Right lobe of liver (tissue), 6 donors: Measurements from ENCODE around the gene TAF4B. TPM values are rescaled to one million over a fixed set of nuclear protein-coding genes. Genes with fewer than 3 reads are reported as not detected.

Experiments used
- ATAC-seq, 4 donors: fragments of 200-7000 bp; cut with Tn5 transposase; one replicate each; pipeline ENCODE4 v1.9.1; 2020; ENCODE audit warnings: mild to moderate bottlenecking in 4 of 4, moderate library complexity in 4 of 4
- DNase-seq, 3 donors: peaks; one replicate each; pipeline ENCODE4 v3.0.0-alpha.2; 2020
- H3K27ac ChIP-seq, 3 donors: fragments of 200-600 bp; one replicate each; pipeline ENCODE4 v1.8.0; 2022
- H3K27me3 ChIP-seq, 2 donors: fragments of 200-600 bp; one replicate each; pipeline ENCODE4 v1.8.0; 2022
- H3K36me3 ChIP-seq, 4 donors: fragments of 200-600 bp; sonication (generic) in 1 of 4; one replicate each; pipeline versions ENCODE4 v1.5.1 to v1.8.0; 2017 to 2022; ENCODE audit warnings: control low read depth in 1 of 4
- H3K4me1 ChIP-seq, 4 donors: fragments of 200-600 bp; sonication (generic) in 1 of 4; one replicate each; pipeline versions ENCODE4 v1.5.1 to v1.8.0; 2017 to 2022; ENCODE audit warnings: control low read depth in 1 of 4
- H3K4me3 ChIP-seq, 3 donors: fragments of 200-600 bp; one replicate each; pipeline ENCODE4 v1.8.0; 2022
- H3K9me3 ChIP-seq, 4 donors: fragments of 200-600 bp; sonication (generic) in 1 of 4; one replicate each; pipeline versions ENCODE4 v1.5.1 to v1.8.0; 2017 to 2022; ENCODE audit warnings: control low read depth in 1 of 4
- CTCF ChIP-seq, 4 donors: fragments of 200-600 bp in 3 of 4; fragments of 450-650 bp in 1 of 4; IDR thresholded peaks; one replicate each; pipeline versions ENCODE4 v1.5.1 to v1.8.0; 2016 to 2022; ENCODE audit warnings: antibody characterized with exemption in 4 of 4, mild to moderate bottlenecking in 2 of 4
- POLR2A ChIP-seq: fragments of 450-650 bp; IDR thresholded peaks from one replicate; pipeline ENCODE4 v1.6.1; 2017; ENCODE audit warnings: antibody characterized with exemption, mild to moderate bottlenecking
- WGBS: methylation state at CpG from one replicate; pipeline ENCODE4 v1.1.6; 2018; ENCODE audit warnings: low coverage, low lambda C conversion rate; ENCODE audit not compliant: insufficient coverage; ENCODE audit errors: missing lambda C conversion rate; 5-methylcytosine and 5-hydroxymethylcytosine counted together
- intact Hi-C, 2 donors: fragments of 100-400 bp; cut with DNase I; formaldehyde crosslinking; loops; one replicate each; pipeline versions ENCODE4 v1.11.2 to v1.14.1; 2022
- total RNA-seq, 6 experiments: library from RNA; depleted of rRNA in 2 of 6; stranded (reverse); fragments of >200 nt in 2 of 6; fragmentation: NEBNext Ultra II Directional in 3 of 6; extraction: Animal tissue kit (Norgen Biotek cat#: 25700) in 3 of 6; gene quantifications; one replicate each; pipeline versions ENCODE4 v1.1.0 to v1.2.4, GENCODE V29; 2016 to 2023
- donor health status: DM: no; HTN: yes; CAD: no.
- donor health status: DM: no; HTN: no; CAD: no.
- donor health status: DM: no; HTN: no; CAD: no.
- donor health status: DM: no; HTN: yes; CAD: no.
- donor health status: DM: no; HTN: yes; CAD: no.

The TAF4B gene
- total RNA-seq, 6 experiments from 2014 or later: 0.09 to 0.44 (median 0.31) TPM

DNA sequence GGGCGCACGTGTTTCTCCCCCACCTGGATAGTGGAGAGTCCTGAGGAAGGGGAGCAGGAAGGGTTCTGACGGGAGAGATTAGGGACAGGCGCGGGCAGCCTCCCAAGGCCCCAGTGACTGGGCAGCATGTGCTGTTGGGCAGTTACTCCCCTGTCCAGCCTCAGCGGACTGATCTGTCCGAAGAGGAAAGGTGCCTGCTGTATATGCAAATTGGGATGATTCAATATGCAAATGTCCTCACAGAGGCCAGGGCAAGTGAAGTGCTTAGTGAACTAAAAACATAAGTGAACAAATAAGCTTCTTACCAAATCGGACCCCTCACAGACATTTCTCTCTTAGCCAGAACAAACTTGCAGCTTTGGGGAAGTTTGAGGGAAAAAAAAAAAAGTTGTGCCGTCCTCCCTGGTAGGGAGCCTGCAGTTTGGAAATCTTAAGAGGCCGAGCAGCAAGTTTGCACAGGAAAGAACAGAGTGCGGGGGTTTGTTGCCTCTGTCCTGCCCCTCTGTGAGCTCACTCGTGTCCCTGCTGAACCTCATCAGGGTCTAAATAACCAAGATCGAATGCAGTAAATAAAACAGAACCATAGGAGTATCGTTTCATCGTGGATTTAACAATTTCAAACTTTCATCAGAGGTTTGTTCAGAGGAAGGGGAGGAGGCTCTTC, 180.7 kb downstream of the TAF4B start:
- DNase-seq: no peak
- H3K36me3 ChIP-seq: no peaks in the 10 kb centered on the region
- no peak overlapping the region for H3K4me3 ChIP-seq
- H3K27ac ChIP-seq: no peak overlapping the region
- H3K27me3 ChIP-seq: no peaks in the 10 kb centered on the region
- no peaks in the 10 kb centered on the region for H3K4me1 ChIP-seq
- WGBS: 73% methylated on average over 11 of the region's 15 CpGs
- TF ChIP-seq CTCF (IDR thresholded peaks at IDR 0.05) (no peak), POLR2A (no peak)
- ATAC-seq: no peak
- intact Hi-C loops: no loop called here
- H3K9me3 ChIP-seq: no peaks in the 10 kb centered on the region

DNA sequence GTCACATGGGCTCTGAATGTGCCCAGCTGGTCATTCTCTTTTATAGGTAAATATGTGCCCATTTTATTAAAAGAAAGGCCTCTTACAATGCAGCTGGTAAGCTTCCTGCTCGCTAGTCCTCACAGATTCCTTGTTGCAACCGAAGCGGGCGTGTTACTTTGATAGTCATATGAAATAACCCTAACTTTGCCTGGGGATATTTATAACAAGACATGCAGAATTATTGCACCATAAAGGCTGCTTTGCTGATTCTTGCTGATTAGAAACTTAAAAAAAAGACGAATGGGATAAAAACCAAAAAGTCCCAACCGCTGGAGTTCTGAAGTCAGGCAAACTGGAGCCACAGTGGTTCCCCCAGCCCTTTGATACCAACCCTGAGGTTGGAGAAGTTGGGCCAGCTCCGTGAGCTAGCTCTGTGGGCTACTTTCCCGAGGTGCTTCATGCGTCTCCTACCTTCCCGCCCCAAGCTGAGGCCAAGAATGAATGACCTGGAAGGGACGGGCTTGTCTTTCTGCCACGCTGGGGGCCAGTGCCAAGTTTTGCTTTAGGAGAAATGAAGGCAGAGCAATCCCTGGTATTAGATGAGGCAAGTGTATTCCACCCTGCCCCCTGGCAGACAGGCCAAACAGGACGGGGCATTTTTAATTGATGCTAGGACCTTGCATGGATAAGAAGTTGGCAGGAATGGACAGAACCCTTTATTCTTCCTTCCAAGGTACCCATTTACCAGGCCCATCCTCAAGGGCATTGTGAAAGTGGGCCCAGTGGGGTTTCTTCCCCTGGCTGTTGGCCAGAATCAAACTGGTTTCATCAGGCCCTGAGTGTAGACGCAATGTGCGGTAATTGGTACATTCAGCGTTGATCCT, 181.7 kb downstream of the TAF4B start:
- intact Hi-C loops: no loop called here
- Histone ChIP-seq H3K36me3 (no peaks in the 10 kb centered on the region), H3K4me3 (no peak overlapping the region), H3K27me3 (no peaks in the 10 kb centered on the region), H3K9me3 (no peaks in the 10 kb centered on the region), H3K27ac (no peak overlapping the region), H3K4me1 (no peaks in the 10 kb centered on the region)
- no peak for TF ChIP-seq POLR2A
- TF ChIP-seq CTCF (IDR thresholded peaks at IDR 0.05): no peak
- WGBS: 83% methylated on average over 11 of the region's 16 CpGs
- ATAC-seq: no peak
- no peak for DNase-seq

DNA sequence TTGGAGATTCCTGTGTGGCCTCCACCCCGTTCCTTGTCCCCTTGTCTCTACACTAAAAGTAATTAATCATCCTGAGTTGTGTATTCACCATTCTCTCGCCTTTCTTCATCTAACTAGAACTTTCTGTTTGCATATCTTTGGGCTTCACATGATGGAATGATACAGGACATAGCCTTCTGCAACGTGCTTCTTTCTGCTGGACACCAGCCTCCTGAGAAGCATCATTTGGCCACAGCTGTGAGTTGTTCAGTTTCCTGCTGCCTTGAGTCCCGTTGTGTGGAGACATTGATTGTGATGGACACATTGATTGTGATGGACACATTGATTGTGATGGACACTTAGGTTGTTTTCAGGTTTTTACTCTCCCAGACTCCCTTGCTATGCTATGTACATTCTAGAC, 182.8 kb downstream of the TAF4B start:
- no peak for ATAC-seq
- no peak for DNase-seq
- no peaks in the 10 kb centered on the region for H3K27me3 ChIP-seq
- intact Hi-C loops: no loop called here
- H3K4me3 ChIP-seq: no peak overlapping the region
- H3K4me1 ChIP-seq: no peaks in the 10 kb centered on the region
- WGBS: 41% methylated on average over 4 of the region's 4 CpGs
- TF ChIP-seq CTCF (IDR thresholded peaks at IDR 0.05) (no peak), POLR2A (no peak)
- no peak overlapping the region for H3K27ac ChIP-seq
- no peaks in the 10 kb centered on the region for H3K36me3 ChIP-seq
- H3K9me3 ChIP-seq: no peaks in the 10 kb centered on the region

- Histone ChIP-seq H3K4me3 (no peak overlapping the region), H3K9me3 (no peaks in the 10 kb centered on the region), H3K27me3 (no peaks in the 10 kb centered on the region), H3K36me3 (no peaks in the 10 kb centered on the region), H3K4me1 (no peaks in the 10 kb centered on the region), H3K27ac (no peak overlapping the region)
- intact Hi-C loops: no loop called here
- DNase-seq: no peak
- WGBS: 35% methylated on average over 4 of the region's 4 CpGs
- TF ChIP-seq CTCF (IDR thresholded peaks at IDR 0.05): no peak
- no peak for ATAC-seq
These were observed 188.7 kb downstream of the TAF4B start for GRCh38 chr18:26414901-26415440.
